ENCODE data around the gene LGALS7B. TPM values are rescaled to one million over a fixed set of nuclear protein-coding genes. Genes with fewer than 3 reads are reported as not detected.

The LGALS7B gene
- total RNA-seq, 2 donors from 2014 or later, result not detected

- H3K9ac ChIP-seq (ENCODE audit: extremely low read depth, low read length, poor library complexity, severe bottlenecking), result no peak overlapping the region
- H3K27ac Mint-ChIP-seq, result no peak overlapping the region
- 93 to 95% methylated on average over 10 to 17 of the region's 17 CpGs for WGBS, 2 experiments (ENCODE audit: insufficient coverage in 1 of 2, insufficient read length in 1 of 2)
- H3K27me3 Mint-ChIP-seq (ENCODE audit: insufficient read depth), result peaks cover 2% of the 10 kb centered on the region
- peaks cover 4% of the 10 kb centered on the region for H3K4me1 Mint-ChIP-seq
- no peak overlapping the region for H3K27ac ChIP-seq (ENCODE audit: low read depth, low read length)
- H3K36me3 Mint-ChIP-seq (ENCODE audit: low read depth), result no peaks in the 10 kb centered on the region
- no peak overlapping the region for H3K4me3 Mint-ChIP-seq
- no peak for DNase-seq
- H3K36me3 ChIP-seq (ENCODE audit: control insufficient read depth, insufficient read depth, low read length), result no peaks in the 10 kb centered on the region
- no peak overlapping the region for H3K4me3 ChIP-seq (ENCODE audit: low read length)
- no peak for TF ChIP-seq CTCF (conservative IDR thresholded peaks at IDR 0.05)
- peaks cover 11% of the 10 kb centered on the region for H3K9me3 Mint-ChIP-seq
- no peaks in the 10 kb centered on the region for H3K9me3 ChIP-seq (ENCODE audit: control insufficient read depth, low read length)
- no peaks in the 10 kb centered on the region for H3K4me1 ChIP-seq (ENCODE audit: control insufficient read depth, insufficient read depth, low read length)
- H3K27me3 ChIP-seq (ENCODE audit: control insufficient read depth, insufficient read depth, low read length, poor library complexity, severe bottlenecking), result no peaks in the 10 kb centered on the region
Measured at GRCh38 chr19:38808741-38809140, 19.7 kb downstream of the LGALS7B start.

DNA sequence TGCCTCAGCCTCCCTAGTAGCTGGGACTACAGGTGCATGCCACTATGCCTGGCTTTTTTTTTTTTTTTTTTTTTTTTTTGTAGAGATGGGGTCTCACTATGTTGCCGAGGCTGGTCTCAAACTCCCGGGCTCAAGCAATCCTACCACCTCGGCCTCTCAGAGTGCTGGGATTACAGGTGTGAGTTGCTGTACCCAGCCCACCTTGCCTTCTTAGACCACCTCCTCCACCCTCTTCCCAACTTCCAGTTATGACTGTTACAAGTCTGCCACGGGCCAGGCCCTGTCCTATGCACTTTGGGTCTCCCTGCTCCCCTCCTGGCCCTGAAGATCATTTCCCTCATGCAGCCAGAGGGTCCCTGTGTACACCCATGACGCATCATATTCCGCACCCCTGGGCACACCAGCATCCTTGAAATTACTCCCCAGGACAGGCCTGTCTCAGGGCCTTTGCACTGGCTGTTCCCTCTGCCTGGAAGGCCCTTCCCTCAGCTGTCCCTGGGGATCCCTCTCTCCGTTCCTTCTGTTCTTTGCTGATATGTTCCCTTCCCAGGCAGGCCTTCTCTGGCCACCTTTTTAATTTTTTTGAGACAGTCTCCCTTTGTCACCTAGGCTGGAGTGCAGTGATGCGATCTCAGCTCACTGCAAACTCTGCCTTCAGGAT is 20.7 kb downstream of the LGALS7B start:
- H3K9me3 Mint-ChIP-seq, result peaks cover 11% of the 10 kb centered on the region
- Histone ChIP-seq H3K27me3 (ENCODE audit: control insufficient read depth, insufficient read depth, low read length, poor library complexity, severe bottlenecking) (no peaks in the 10 kb centered on the region), H3K4me3 (ENCODE audit: low read length) (no peak overlapping the region), H3K4me1 (ENCODE audit: control insufficient read depth, insufficient read depth, low read length) (no peaks in the 10 kb centered on the region), H3K9me3 (ENCODE audit: control insufficient read depth, low read length) (no peaks in the 10 kb centered on the region), H3K9ac (ENCODE audit: extremely low read depth, low read length, poor library complexity, severe bottlenecking) (no peak overlapping the region), H3K36me3 (ENCODE audit: control insufficient read depth, insufficient read depth, low read length) (no peaks in the 10 kb centered on the region), H3K27ac (ENCODE audit: low read depth, low read length) (no peak overlapping the region)
- no peak overlapping the region for H3K4me3 Mint-ChIP-seq
- H3K4me1 Mint-ChIP-seq, result peaks cover 4% of the 10 kb centered on the region
- no peak for TF ChIP-seq CTCF (conservative IDR thresholded peaks at IDR 0.05)
- WGBS, 2 experiments (ENCODE audit: insufficient coverage in 1 of 2, insufficient read length in 1 of 2), result 94 to 96% methylated on average over 2 to 7 of the region's 8 CpGs
- H3K27ac Mint-ChIP-seq, result no peak overlapping the region
- no peaks in the 10 kb centered on the region for H3K36me3 Mint-ChIP-seq (ENCODE audit: low read depth)
- no peak for DNase-seq
- peaks cover 2% of the 10 kb centered on the region for H3K27me3 Mint-ChIP-seq (ENCODE audit: insufficient read depth)

DNA sequence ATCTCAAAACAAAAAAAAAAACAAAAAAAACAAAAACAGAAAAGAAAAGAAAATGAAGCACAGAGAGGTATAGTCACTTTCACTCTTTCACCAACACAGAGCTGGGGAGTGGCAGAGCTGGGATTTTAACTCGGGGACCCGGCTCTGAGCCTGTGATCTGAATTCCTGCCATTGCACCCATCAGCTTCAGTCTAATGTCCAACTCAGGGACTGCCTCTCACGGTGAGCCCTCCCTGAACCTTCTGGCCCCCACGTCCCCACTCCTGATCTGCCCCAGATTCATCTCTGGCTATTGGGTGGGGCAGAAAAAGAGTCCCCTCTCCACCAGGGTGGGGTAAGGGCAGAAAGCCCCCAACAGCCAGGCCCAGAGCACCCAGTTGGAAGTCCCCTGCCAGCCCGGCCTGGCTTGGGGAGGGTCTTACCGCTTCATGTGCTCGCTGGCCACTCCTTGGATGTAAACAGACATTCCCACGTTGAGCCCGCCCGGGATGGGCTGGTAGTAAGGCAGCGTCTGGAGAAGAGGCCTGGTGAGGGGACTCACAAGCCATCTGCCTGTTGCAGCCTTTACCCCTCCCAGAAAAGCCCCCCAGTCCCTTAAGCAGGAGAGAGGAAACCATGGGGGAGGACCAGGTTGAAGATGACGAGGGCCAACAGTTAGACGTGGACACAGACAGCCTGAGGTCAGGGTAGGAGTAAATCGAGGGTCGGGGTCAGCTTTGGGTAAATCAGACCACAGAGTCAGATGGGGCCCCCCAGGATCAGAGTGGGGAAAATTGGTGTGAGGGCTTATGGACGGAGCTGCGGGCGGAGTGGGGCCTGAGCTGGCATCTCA is 23.2 kb downstream of the LGALS7B start:
- Histone ChIP-seq H3K4me1 (ENCODE audit: control insufficient read depth, insufficient read depth, low read length) (no peaks in the 10 kb centered on the region), H3K36me3 (ENCODE audit: control insufficient read depth, insufficient read depth, low read length) (peaks cover 14% of the 10 kb centered on the region), H3K4me3 (ENCODE audit: low read length) (no peak overlapping the region), H3K9me3 (ENCODE audit: control insufficient read depth, low read length) (no peaks in the 10 kb centered on the region), H3K27ac (ENCODE audit: low read depth, low read length) (no peak overlapping the region), H3K27me3 (ENCODE audit: control insufficient read depth, insufficient read depth, low read length, poor library complexity, severe bottlenecking) (no peaks in the 10 kb centered on the region), H3K9ac (ENCODE audit: extremely low read depth, low read length, poor library complexity, severe bottlenecking) (no peak overlapping the region)
- Mint-ChIP-seq H3K27me3 (ENCODE audit: insufficient read depth) (no peaks in the 10 kb centered on the region), H3K36me3 (ENCODE audit: low read depth) (peaks cover 22% of the 10 kb centered on the region), H3K4me1 (peaks cover 4% of the 10 kb centered on the region), H3K4me3 (no peak overlapping the region), H3K27ac (peak overlapping the region; percentile 61), H3K9me3 (peaks cover 7% of the 10 kb centered on the region)
- no peak for DNase-seq
- WGBS, 2 experiments (ENCODE audit: insufficient coverage in 1 of 2, insufficient read length in 1 of 2), result 93 to 95% methylated on average over 10 to 18 of the region's 18 CpGs
- no peak for TF ChIP-seq CTCF (conservative IDR thresholded peaks at IDR 0.05)
